H1 (cell line): Measurements from ENCODE around the gene TMEM135. TPM values are rescaled to one million over a fixed set of nuclear protein-coding genes. Genes with fewer than 3 reads are reported as not detected.

Experiments used
- CTCF ChIA-PET: fragments of 300-600 bp; sonication (Branson Sonifier 250); formaldehyde crosslinking; loops from one replicate; lab custom pipeline; 2021; ENCODE audit not compliant: partially characterized antibody; lab: Charles Lee
- POLR2A ChIA-PET: fragments of 300-600 bp; sonication (Branson Sonifier 250); formaldehyde crosslinking; loops from one replicate; lab custom pipeline; 2021; ENCODE audit warnings: inconsistent platforms; ENCODE audit not compliant: partially characterized antibody; lab: Charles Lee
- DNase-seq, 2 experiments: peaks; one replicate each; pipeline versions ENCODE4 v3.0.0 to v3.0.0-alpha.2; 2010 to 2022; ENCODE audit warnings: low spot score in 2 of 2, low read depth in 1 of 2, mixed read lengths in 1 of 2
- FAIRE-seq: peaks from 2 replicates; lab custom pipeline; 2011; peaks lifted over from hg19 to GRCh38; lab: Jason Lieb, UNC
- H2AFZ ChIP-seq: 2 replicates; pipeline ENCODE4 v1.8.1; 2012; ENCODE audit warnings: low read length, inconsistent platforms
- H2AK5ac ChIP-seq: 2 replicates; pipeline ENCODE4 v1.6.1; 2013; ENCODE audit warnings: low read depth, low read length
- H2BK120ac ChIP-seq: replicated peaks from 2 replicates; pipeline ENCODE3; 2013; ENCODE audit warnings: low read depth, low read length, inconsistent platforms
- H2BK12ac ChIP-seq: 2 replicates; pipeline ENCODE4 v1.6.1; 2013; ENCODE audit warnings: low read depth, low read length
- H2BK15ac ChIP-seq: 2 replicates; pipeline ENCODE4 v1.6.1; 2013; ENCODE audit warnings: low read length
- H2BK20ac ChIP-seq: 2 replicates; pipeline ENCODE4 v1.6.1; 2013; ENCODE audit warnings: low read length
- H2BK5ac ChIP-seq: 2 replicates; pipeline ENCODE4 v1.6.1; 2013; ENCODE audit warnings: low read depth, low read length
- H3K14ac ChIP-seq: 2 replicates; pipeline ENCODE4 v1.6.1; 2013; ENCODE audit warnings: inconsistent platforms; ENCODE audit not compliant: insufficient read length
- H3K18ac ChIP-seq: 2 replicates; pipeline ENCODE4 v1.6.1; 2013; ENCODE audit warnings: low read length; ENCODE audit errors: extremely low read depth
- H3K23ac ChIP-seq: 2 replicates; pipeline ENCODE4 v1.6.1; 2013; ENCODE audit warnings: inconsistent platforms; ENCODE audit not compliant: insufficient read length
- H3K23me2 ChIP-seq: 2 replicates; pipeline ENCODE4 v1.6.1; 2013; ENCODE audit warnings: low read depth, low read length
- H3K27ac ChIP-seq: 2 replicates; pipeline ENCODE4 v1.6.1; 2011; ENCODE audit warnings: low read depth, low read length, inconsistent platforms
- H3K27me3 ChIP-seq, 4 experiments: replicated peaks in 1 of 4; 1 replicate in 1 of 4; 2 replicates in 3 of 4; pipeline versions ENCODE4 v1.6.1 to v1.8.1; 2011 to 2013; ENCODE audit warnings: low read length in 3 of 4, mild to moderate bottlenecking in 3 of 4, inconsistent platforms in 2 of 4, mixed read lengths in 2 of 4, moderate library complexity in 1 of 4; ENCODE audit not compliant: control insufficient read depth in 3 of 4, insufficient read depth in 3 of 4; ENCODE audit errors: extremely low read depth in 1 of 4
- H3K36me3 ChIP-seq, 4 experiments: 2 replicates each; pipeline versions ENCODE4 v1.6.1 to v1.8.1; 2011 to 2013; ENCODE audit warnings: mild to moderate bottlenecking in 4 of 4, low read length in 3 of 4, moderate library complexity in 2 of 4, control low read depth in 1 of 4, inconsistent platforms in 1 of 4; ENCODE audit not compliant: insufficient read depth in 4 of 4, control insufficient read depth in 2 of 4
- H3K4ac ChIP-seq: replicated peaks from 2 replicates; pipeline ENCODE3; 2013; ENCODE audit warnings: low read length, low read depth, mixed read lengths, inconsistent platforms; ENCODE audit not compliant: insufficient read length
- H3K4me1 ChIP-seq, 4 experiments: replicated peaks in 1 of 4; 1 replicate in 1 of 4; 2 replicates in 3 of 4; pipeline versions ENCODE4 v1.6.1 to v1.8.1; 2011 to 2013; ENCODE audit warnings: low read length in 3 of 4, inconsistent platforms in 2 of 4, mixed read lengths in 1 of 4; ENCODE audit not compliant: insufficient read depth in 4 of 4, control insufficient read depth in 3 of 4
- H3K4me2 ChIP-seq, 2 experiments: 2 replicates each; pipeline versions ENCODE4 v1.6.1 to v1.8.1; 2011 to 2013; ENCODE audit warnings: low read depth in 2 of 2, low read length in 2 of 2, control low read depth in 1 of 2, inconsistent platforms in 1 of 2, mild to moderate bottlenecking in 1 of 2; ENCODE audit not compliant: insufficient read depth in 1 of 2
- H3K4me3 ChIP-seq, 4 experiments: fragments of 200-600, 300-600 bp in 1 of 4; sonication (generic), shearing (Covaris generic), sonication (Bioruptor Twin) in 1 of 4; 2 replicates each; pipeline versions ENCODE4 v1.5.1 to v1.8.1; 2011 to 2016; ENCODE audit warnings: low read length in 4 of 4, low read depth in 3 of 4, control low read depth in 2 of 4, inconsistent platforms in 2 of 4, mild to moderate bottlenecking in 2 of 4, mixed read lengths in 1 of 4, moderate library complexity in 1 of 4; ENCODE audit not compliant: insufficient read depth in 2 of 4; ENCODE audit errors: extremely low read depth in 1 of 4
- H3K56ac ChIP-seq: replicated peaks from 2 replicates; pipeline ENCODE3; 2013; ENCODE audit warnings: low read depth, mild to moderate bottlenecking, mixed read lengths, low read length, inconsistent platforms; ENCODE audit not compliant: insufficient read length
- H3K79me1 ChIP-seq: 2 replicates; pipeline ENCODE4 v1.6.1; 2013; ENCODE audit warnings: low read depth, low read length, control low read depth
- H3K79me2 ChIP-seq, 2 experiments: 2 replicates each; pipeline versions ENCODE4 v1.6.1 to v1.8.1; 2012 to 2013; ENCODE audit warnings: low read length in 2 of 2, mild to moderate bottlenecking in 2 of 2, inconsistent platforms in 1 of 2; ENCODE audit not compliant: insufficient read depth in 2 of 2, control insufficient read depth in 1 of 2
- H3K9ac ChIP-seq, 4 experiments: replicated peaks in 1 of 4; 1 replicate in 1 of 4; 2 replicates in 3 of 4; pipeline versions ENCODE4 v1.6.1 to v1.8.1; 2011 to 2013; ENCODE audit warnings: low read depth in 3 of 4, low read length in 3 of 4, control low read depth in 2 of 4, mild to moderate bottlenecking in 2 of 4, moderate library complexity in 2 of 4, inconsistent platforms in 1 of 4; ENCODE audit errors: extremely low read depth in 1 of 4
- H3K9me3 ChIP-seq, 2 experiments: 2 replicates each; pipeline versions ENCODE4 v1.6.1 to v1.8.1; 2012 to 2013; ENCODE audit warnings: mild to moderate bottlenecking in 2 of 2, moderate library complexity in 2 of 2, control low read depth in 1 of 2, inconsistent platforms in 1 of 2, low read depth in 1 of 2, low read length in 1 of 2, mixed read lengths in 1 of 2; ENCODE audit not compliant: insufficient read depth in 2 of 2
- H4K20me1 ChIP-seq, 2 experiments: replicated peaks in 1 of 2; 2 replicates each; pipeline versions ENCODE3 to v1.8.1; 2011 to 2013; ENCODE audit warnings: inconsistent platforms in 2 of 2, low read length in 2 of 2, mild to moderate bottlenecking in 1 of 2; ENCODE audit not compliant: insufficient read depth in 2 of 2, control insufficient read depth in 1 of 2
- H4K5ac ChIP-seq: 2 replicates; pipeline ENCODE4 v1.6.1; 2013; ENCODE audit warnings: low read length, low read depth, mixed read lengths, inconsistent platforms; ENCODE audit not compliant: insufficient read length
- H4K8ac ChIP-seq: 2 replicates; pipeline ENCODE4 v1.8.0; 2013; ENCODE audit warnings: mild to moderate bottlenecking, moderate library complexity, low read length, inconsistent platforms; ENCODE audit not compliant: insufficient read depth; ENCODE audit errors: extremely low read depth
- H4K91ac ChIP-seq: replicated peaks from 2 replicates; pipeline ENCODE3; 2013; ENCODE audit warnings: low read length, mixed read lengths, inconsistent platforms; ENCODE audit not compliant: insufficient read length
- FOSL1 ChIP-seq: IDR thresholded peaks from 2 replicates; pipeline ENCODE4 v1.6.1; 2011; ENCODE audit warnings: mild to moderate bottlenecking, low read depth, low read length, moderate library complexity; ENCODE audit not compliant: insufficient read depth
- NANOG ChIP-seq: IDR thresholded peaks from 2 replicates; pipeline ENCODE4 v1.6.1; 2011; ENCODE audit warnings: low read length, low read depth, mild to moderate bottlenecking, inconsistent platforms; ENCODE audit not compliant: insufficient read depth, poor library complexity, severe bottlenecking
- WGBS, 2 experiments: shearing (Covaris generic) in 1 of 2; methylation state at CpG; one replicate each; pipeline versions ENCODE4 v1.1.6 to v1.1.7; 2013 to 2015; ENCODE audit warnings: low lambda C conversion rate in 2 of 2, mixed read lengths in 2 of 2, inconsistent platforms in 1 of 2, low coverage in 1 of 2, missing lambda C conversion rate in 1 of 2; ENCODE audit not compliant: insufficient replicate concordance in 2 of 2, insufficient coverage in 1 of 2, insufficient read length in 1 of 2; ENCODE audit errors: extremely low coverage in 1 of 2, missing lambda C conversion rate in 1 of 2; 5-methylcytosine and 5-hydroxymethylcytosine counted together
- polyA plus RNA-seq, 7 experiments: library from polyadenylated mRNA; depleted of rRNA in 3 of 7; stranded (reverse) in 5 of 7; unstranded in 2 of 7; fragments of >200 nt in 5 of 7; fragments of 200-250 nt in 2 of 7; gene quantifications; 1 replicate in 5 of 7; 2 replicates in 1 of 7; 4 replicates in 1 of 7; pipeline versions ENCODE4 v1.2.1 to v1.2.3, GENCODE V29; 2011 to 2013; ENCODE audit warnings: missing spikeins in 2 of 7, mixed read lengths in 2 of 7
- total RNA-seq: library from RNA; stranded (reverse); fragmentation: NEBNext Ultra II Directional; extraction: Animal tissue kit (Norgen Biotek cat#: 25700); gene quantifications from 2 replicates; pipeline ENCODE4 v1.2.1, GENCODE V29; 2021

TMEM135 gene
- total and polyA plus RNA-seq, 2 of the 8 experiments (the other 6 are each of a cell fraction or from before 2014, with no cell fraction given), result 9.3 to 31.3 TPM

DNA sequence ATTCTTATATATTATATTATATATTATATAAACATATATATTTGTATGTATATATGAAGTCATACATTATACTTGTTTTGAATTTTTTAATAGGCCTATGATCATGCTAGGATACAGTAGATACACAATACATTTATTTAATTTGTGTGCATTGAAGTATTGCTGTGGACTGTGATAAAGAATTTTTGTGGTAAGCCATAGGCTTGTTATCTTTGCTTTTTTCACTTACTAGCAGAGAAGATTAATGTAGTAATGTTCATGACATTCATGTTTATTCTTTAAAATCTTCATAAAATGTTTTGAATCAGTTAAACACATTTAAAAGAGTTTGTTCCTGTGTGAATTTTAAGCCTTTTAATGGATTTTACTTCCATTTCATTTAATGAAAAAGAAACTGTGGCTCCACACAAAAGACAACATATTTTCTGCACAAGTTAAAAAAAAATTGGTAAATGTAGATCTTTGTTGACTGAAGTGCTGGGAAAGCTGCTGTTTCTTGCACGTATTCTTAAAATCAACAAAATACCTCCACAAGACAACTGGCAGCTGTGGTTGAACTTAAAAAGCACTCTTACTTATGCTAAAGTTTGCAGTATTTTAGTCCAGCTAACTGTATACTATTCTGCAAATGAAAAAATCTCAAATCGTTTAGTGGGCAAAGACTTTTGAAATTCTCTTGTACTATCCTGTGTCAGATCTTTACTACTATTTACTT is 156.2 kb downstream of the TMEM135 start:
- no peak overlapping the region for H2BK20ac ChIP-seq
- WGBS, 2 experiments, result 90% methylated on average over 2 of the region's 2 CpGs; no CpG with 5 or more reads in 1 of the 2 experiments
- ChIA-PET CTCF (no interaction called here), POLR2A (interaction anchor here (0.6 kb wide), 1 partner anchor 11 kb away, joined by 3 read pairs; no protein-coding TSS in a partner anchor)
- H2BK120ac ChIP-seq, result no peak overlapping the region
- H3K36me3 ChIP-seq, result no peaks in the 10 kb centered on the region
- H3K23me2 ChIP-seq, result no peaks in the 10 kb centered on the region
- no peaks in the 10 kb centered on the region for H3K27me3 ChIP-seq
- H3K4me2 ChIP-seq, result no peak overlapping the region
- no peaks in the 10 kb centered on the region for H3K79me2 ChIP-seq
- H4K8ac ChIP-seq, result no peak overlapping the region
- DNase-seq (no peak), FAIRE-seq (no peak)
- no peak overlapping the region for H3K4ac ChIP-seq
- H4K91ac ChIP-seq, result no peak overlapping the region
- no peak overlapping the region for H3K14ac ChIP-seq
- no peak overlapping the region for H3K27ac ChIP-seq
- H4K5ac ChIP-seq, result no peak overlapping the region
- H4K20me1 ChIP-seq, result no peaks in the 10 kb centered on the region
- H2BK5ac ChIP-seq, result no peak overlapping the region
- no peaks in the 10 kb centered on the region for H3K4me1 ChIP-seq
- no peaks in the 10 kb centered on the region for H3K9me3 ChIP-seq
- TF ChIP-seq NANOG (no peak), FOSL1 (no peak)
- no peak overlapping the region for H2BK12ac ChIP-seq
- H3K79me1 ChIP-seq, result no peaks in the 10 kb centered on the region
- H2BK15ac ChIP-seq, result no peak overlapping the region
- H3K18ac ChIP-seq, result no peak overlapping the region
- no peak overlapping the region for H2AK5ac ChIP-seq
- H3K56ac ChIP-seq, result no peak overlapping the region
- H3K23ac ChIP-seq, result no peak overlapping the region
- H2AFZ ChIP-seq, result no peak overlapping the region
- no peak overlapping the region for H3K4me3 ChIP-seq
- no peak overlapping the region for H3K9ac ChIP-seq
